Measurements from ENCODE around the gene TMEM270.

GRCh38 chr7:73899731-73900142 lies 38.8 kb downstream of the TMEM270 start:
- TF ChIP-seq CTCF (IDR thresholded peaks at IDR 0.05; ENCODE audit: low read depth, low read length, poor library complexity, severe bottlenecking) (no peak), EZH2phosphoT487 (IDR thresholded peaks at IDR 0.05; ENCODE audit: borderline replicate concordance, low read length) (no peak)

All from DOHH2 (cell line).